Measurements from ENCODE around the gene IRAK3. TPM values are rescaled to one million over a fixed set of nuclear protein-coding genes. Genes with fewer than 3 reads are reported as not detected.
"Not testable (repeated sequence)": the region's sequence is repeated elsewhere in the genome, so short reads cannot be mapped to it uniquely, and the experiment has no call there.

The IRAK3 gene
- total RNA-seq, 1 donor from 2014 or later, result 0.91 TPM

DNA sequence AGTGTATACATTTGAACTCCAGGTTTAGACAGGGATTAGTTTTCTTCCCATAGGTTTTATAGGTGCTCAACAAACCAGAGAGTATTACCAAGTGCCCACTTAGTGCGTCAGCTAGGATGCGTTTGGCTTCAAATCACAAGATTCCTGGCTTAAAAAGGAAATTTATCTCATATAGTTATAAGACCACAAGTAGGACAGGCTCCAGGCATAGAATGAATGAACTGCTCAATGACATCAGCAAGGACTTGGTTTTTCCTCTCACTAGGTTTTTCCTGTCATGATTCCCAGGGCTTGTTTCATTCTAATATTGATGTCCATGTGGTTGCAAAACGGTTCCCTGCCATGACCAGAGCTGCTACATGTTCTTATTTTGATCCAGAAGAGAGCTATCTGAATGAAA, 6.1 kb upstream of the IRAK3 start:
- Mint-ChIP-seq H3K27ac (no peak overlapping the region), H3K9me3 (peaks cover 7% of the 10 kb centered on the region), H3K4me3 (ENCODE audit: low read depth) (no peak overlapping the region), H3K27me3 (ENCODE audit: low read depth) (peaks cover 52% of the 10 kb centered on the region), H3K4me1 (ENCODE audit: low read depth) (peaks cover 3% of the 10 kb centered on the region), H3K36me3 (ENCODE audit: low read depth) (no peaks in the 10 kb centered on the region)
- intact Hi-C loops (cut with micrococcal nuclease), result no loop called here
- no peak for DNase-seq (ENCODE audit: low spot score)

DNA sequence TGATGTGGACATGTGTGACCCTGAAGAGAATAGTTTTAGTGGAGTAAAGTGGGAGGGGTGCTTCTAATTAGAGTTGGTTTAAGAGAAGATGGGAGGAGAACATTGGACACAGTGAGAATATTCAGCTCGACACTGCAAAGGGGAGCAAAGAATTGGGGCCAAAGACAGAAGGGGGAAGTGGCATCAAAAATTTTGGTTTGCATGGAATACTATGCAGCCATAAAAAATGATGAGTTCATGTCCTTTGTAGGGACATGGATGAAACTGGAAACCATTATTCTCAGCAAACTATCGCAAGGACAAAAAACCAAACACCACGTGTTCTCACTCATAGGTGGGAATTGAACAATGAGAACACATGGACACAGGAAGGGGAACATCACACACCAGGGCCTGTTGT, 4.2 kb upstream of the IRAK3 start:
- H3K27me3 Mint-ChIP-seq (ENCODE audit: low read depth), result peaks cover 44% of the 10 kb centered on the region
- intact Hi-C loops (cut with micrococcal nuclease); H3K4me3 Mint-ChIP-seq (ENCODE audit: low read depth); H3K36me3 Mint-ChIP-seq (ENCODE audit: low read depth); DNase-seq (ENCODE audit: low spot score); H3K4me1 Mint-ChIP-seq (ENCODE audit: low read depth); H3K9me3 Mint-ChIP-seq; H3K27ac Mint-ChIP-seq: not testable (repeated sequence)

DNA sequence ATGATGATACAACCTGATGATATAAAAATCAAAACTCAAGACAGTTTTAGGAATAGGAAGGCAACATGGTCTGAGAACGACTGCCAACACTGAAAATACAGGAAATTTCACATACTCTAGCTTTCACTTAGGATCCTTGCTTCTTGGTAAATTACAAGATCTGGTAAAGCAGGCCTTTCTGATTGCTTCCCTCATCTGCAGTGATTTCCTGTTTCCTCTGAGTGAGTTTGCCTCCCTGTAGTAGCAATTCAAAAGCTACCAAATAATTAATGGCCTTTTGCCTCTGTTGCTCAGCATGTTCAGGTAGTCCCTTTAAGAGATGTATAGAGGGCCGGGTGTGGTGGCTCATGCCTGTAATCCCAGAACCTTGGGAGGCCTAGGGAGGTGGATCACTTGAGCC, 2.0 kb upstream of the IRAK3 start:
- H3K27me3 Mint-ChIP-seq (ENCODE audit: low read depth), result peaks cover 61% of the 10 kb centered on the region

DNA sequence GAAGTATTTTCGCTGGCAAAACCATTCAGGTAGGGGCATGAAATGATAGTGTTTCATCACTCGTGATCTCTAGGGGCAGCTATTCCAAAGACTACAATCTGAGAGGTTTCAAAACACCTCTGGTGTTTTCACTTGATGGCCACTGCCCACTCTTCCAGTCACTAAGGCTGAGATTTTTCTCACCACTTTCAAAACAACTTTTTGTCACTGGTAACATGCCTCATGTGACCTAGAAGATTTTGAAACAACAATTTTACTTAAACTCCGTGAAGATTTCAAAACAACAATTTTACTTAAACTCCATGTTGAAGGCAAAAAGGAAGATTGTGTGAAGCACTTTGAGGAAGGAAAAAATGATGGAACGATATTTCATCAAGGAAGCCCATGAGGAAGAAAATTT, 1.2 kb upstream of the IRAK3 start:
- intact Hi-C loops (cut with micrococcal nuclease), result no loop called here

More for the DNA sequence above, 2.0 kb upstream of the IRAK3 start:
- Mint-ChIP-seq H3K4me3 (ENCODE audit: low read depth) (no peak overlapping the region), H3K4me1 (ENCODE audit: low read depth) (peaks cover 5% of the 10 kb centered on the region), H3K27ac (no peak overlapping the region), H3K9me3 (peaks cover 7% of the 10 kb centered on the region), H3K36me3 (ENCODE audit: low read depth) (no peaks in the 10 kb centered on the region)
- intact Hi-C loops (cut with micrococcal nuclease), result no loop called here
- DNase-seq (ENCODE audit: low spot score), result no peak

DNA sequence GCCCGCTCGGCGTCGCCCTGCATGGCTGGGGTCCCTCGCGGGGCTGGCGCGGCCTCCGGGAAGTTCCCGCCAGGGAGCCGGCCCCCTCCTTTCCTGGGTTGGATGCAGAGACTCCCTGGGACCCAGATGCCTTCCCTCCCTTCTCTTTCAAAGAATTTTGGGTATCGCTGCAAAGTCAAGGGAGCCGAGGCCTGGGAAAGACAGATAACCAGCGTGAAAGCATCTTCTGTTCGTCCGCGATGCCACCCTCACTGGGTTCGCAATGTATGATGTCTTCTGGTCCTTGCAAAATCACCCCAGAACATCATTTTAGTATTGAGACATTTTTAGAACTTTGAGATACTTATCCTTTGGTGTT, 451 bp downstream of the IRAK3 start:
- no peak for DNase-seq (ENCODE audit: low spot score)
- peaks cover 5% of the 10 kb centered on the region for H3K4me1 Mint-ChIP-seq (ENCODE audit: low read depth)
- peaks cover 4% of the 10 kb centered on the region for H3K9me3 Mint-ChIP-seq
- peaks cover 51% of the 10 kb centered on the region for H3K27me3 Mint-ChIP-seq (ENCODE audit: low read depth)
- peak overlapping the region; percentile 26 for H3K4me3 Mint-ChIP-seq (ENCODE audit: low read depth)
- no peaks in the 10 kb centered on the region for H3K36me3 Mint-ChIP-seq (ENCODE audit: low read depth)
- intact Hi-C loops (cut with micrococcal nuclease), result no loop called here
- H3K27ac Mint-ChIP-seq, result no peak overlapping the region

More for the DNA sequence above, 1.2 kb upstream of the IRAK3 start:
- peaks cover 54% of the 10 kb centered on the region for H3K27me3 Mint-ChIP-seq (ENCODE audit: low read depth)
- H3K4me1 Mint-ChIP-seq (ENCODE audit: low read depth), result peaks cover 5% of the 10 kb centered on the region
- H3K9me3 Mint-ChIP-seq, result peaks cover 7% of the 10 kb centered on the region
- DNase-seq (ENCODE audit: low spot score), result no peak
- peak overlapping the region; percentile 71 for H3K4me3 Mint-ChIP-seq (ENCODE audit: low read depth)
- no peak overlapping the region for H3K27ac Mint-ChIP-seq
- H3K36me3 Mint-ChIP-seq (ENCODE audit: low read depth), result no peaks in the 10 kb centered on the region

DNA sequence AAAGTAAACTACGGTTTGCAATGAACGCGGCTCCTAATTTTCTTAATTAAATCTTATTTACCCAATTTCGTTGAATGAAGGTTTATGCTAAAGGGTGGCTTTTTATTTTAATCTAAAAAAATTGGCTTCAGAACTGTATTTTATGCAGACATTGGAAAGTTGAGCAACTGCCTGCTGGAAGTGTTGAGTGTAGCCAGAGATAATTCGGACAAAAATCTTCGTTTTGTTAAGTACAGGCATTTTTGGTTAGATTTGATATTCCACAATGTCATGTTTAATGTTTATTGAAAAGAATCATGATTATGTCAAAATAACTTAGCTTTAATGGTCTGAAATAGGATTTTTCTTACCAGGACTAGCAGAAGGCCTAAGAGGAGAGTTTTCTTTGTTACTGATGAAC, 875 bp downstream of the IRAK3 start:
- Mint-ChIP-seq H3K4me1 (ENCODE audit: low read depth) (peaks cover 5% of the 10 kb centered on the region), H3K36me3 (ENCODE audit: low read depth) (no peaks in the 10 kb centered on the region), H3K9me3 (peaks cover under 1% of the 10 kb centered on the region), H3K27me3 (ENCODE audit: low read depth) (peaks cover 50% of the 10 kb centered on the region), H3K4me3 (ENCODE audit: low read depth) (no peak overlapping the region), H3K27ac (no peak overlapping the region)
- no peak for DNase-seq (ENCODE audit: low spot score)
- intact Hi-C loops (cut with micrococcal nuclease), result no loop called here

DNA sequence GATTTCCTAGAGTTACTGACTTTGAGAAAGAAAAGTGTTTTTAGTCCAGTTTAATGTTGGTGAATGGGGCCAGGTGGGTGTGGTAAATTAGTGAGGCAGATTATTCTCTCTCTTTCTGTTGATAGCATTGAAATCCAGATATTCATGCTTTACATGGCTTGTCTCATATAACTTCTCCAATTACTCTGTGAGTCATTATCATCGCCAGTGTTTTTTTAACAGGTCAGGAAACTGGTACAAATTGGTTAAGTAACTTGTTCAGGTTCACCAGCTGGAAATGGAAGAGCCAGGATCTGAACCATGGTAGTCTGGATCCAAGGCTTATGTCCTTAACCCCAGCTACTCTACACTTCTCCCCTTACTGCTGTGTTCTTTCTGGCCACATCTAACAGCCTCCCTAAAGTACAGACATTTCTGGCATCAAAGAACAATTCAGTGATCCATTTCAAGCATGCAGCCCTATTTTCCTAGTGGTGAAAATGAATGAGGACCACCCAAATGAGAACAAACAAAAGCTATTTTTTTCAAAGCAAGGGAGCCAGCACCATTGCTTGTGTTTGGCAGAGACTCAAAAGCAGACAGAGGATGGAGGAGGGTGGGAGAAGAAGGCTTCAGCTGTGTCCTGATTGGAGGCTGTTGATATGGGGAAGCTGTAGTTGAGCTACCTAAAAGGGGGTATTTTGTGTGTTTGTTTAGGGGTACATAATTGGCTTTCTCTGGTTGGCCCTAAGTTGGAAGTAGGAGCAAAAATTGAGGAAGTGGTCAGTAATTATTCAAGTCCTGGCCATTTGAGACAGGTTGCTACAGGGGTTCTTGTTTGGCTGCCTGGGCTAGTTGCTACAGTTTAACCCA, 1.7 kb downstream of the IRAK3 start:
- H3K4me3 Mint-ChIP-seq (ENCODE audit: low read depth), result peak overlapping the region; percentile 9
- intact Hi-C loops (cut with micrococcal nuclease), result no loop called here
- DNase-seq (ENCODE audit: low spot score), result no peak
- H3K36me3 Mint-ChIP-seq (ENCODE audit: low read depth), result no peaks in the 10 kb centered on the region
- no peaks in the 10 kb centered on the region for H3K9me3 Mint-ChIP-seq
- peaks cover 52% of the 10 kb centered on the region for H3K27me3 Mint-ChIP-seq (ENCODE audit: low read depth)
- peaks cover 5% of the 10 kb centered on the region for H3K4me1 Mint-ChIP-seq (ENCODE audit: low read depth)
- no peak overlapping the region for H3K27ac Mint-ChIP-seq

DNA sequence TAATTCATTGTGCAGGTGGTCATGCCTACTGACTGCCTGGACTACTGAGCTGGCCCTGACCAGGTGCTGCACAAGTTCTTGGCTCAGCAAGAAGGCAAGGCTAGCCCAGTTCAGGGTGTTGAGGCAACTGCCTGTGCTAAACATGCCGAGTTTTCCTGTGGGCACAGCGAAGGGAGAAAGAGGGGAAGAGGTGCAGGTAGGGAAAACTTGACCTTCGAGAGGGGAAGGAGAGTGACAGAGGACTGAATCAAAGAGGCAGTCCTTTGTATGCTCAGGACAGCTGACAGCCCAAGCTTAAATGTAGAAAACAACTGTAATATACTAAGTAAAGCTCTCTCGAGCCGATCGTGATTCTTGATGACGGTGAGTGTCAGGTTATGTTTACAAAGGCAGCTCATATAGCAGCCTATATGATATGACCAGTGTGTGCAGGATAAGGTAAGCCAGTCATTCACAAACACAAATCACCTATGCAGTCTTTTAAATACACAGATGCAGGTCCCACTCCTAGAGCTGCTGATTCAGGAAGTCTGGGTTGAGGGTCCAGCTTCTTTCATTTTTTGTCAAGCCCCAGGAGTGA, 2.6 kb downstream of the IRAK3 start:
- Mint-ChIP-seq H3K9me3 (no peaks in the 10 kb centered on the region), H3K4me3 (ENCODE audit: low read depth) (no peak overlapping the region), H3K27me3 (ENCODE audit: low read depth) (peaks cover 48% of the 10 kb centered on the region), H3K4me1 (ENCODE audit: low read depth) (peaks cover 5% of the 10 kb centered on the region), H3K27ac (no peak overlapping the region), H3K36me3 (ENCODE audit: low read depth) (no peaks in the 10 kb centered on the region)
- no peak for DNase-seq (ENCODE audit: low spot score)
- intact Hi-C loops (cut with micrococcal nuclease), result no loop called here

DNA sequence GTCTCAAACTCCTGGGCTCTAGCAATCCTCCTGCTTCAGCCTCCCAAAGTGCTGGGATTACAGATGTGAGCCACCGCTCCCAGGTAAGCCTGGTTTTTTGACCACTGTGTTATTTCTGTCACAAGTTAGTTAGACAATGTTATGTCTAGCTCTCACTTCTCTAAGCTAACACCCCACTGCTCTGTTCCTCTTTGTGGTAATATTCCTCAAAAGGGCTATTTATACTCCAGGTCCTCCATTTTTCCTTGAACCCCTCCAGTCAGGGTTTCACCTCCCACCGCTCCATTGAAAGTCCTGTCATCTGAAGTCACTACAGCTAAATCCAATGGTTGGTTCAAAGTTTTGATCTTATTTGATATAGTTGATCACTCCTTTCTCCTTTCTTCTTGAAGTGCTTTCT, 5.1 kb downstream of the IRAK3 start:
- no peak for DNase-seq (ENCODE audit: low spot score)

DNA sequence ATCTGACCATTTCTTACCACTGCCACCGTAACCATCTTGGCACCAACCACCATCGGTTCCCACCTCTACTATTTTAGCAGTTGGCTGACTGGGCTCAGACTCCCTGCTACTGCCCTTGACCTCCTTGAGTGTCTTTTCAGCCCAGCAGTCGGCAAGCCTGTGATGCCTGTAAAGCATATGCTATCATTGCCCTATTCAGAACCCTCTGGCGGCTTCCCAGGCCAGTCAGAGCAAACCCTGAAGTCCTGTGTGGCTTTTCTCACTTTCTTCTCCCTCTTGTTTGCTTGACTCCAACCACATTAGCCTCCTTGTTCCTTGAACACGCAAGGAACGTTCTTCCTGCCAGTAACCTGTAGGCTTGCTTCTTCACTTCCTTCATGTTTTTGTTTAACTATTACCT, 6.2 kb downstream of the IRAK3 start:
- Mint-ChIP-seq H3K36me3 (ENCODE audit: low read depth) (peaks cover 2% of the 10 kb centered on the region), H3K27ac (no peak overlapping the region), H3K4me3 (ENCODE audit: low read depth) (no peak overlapping the region), H3K4me1 (ENCODE audit: low read depth) (peaks cover 3% of the 10 kb centered on the region), H3K27me3 (ENCODE audit: low read depth) (peaks cover 37% of the 10 kb centered on the region), H3K9me3 (peaks cover 5% of the 10 kb centered on the region)
- intact Hi-C loops (cut with micrococcal nuclease), result no loop called here
- DNase-seq (ENCODE audit: low spot score), result no peak

More for the DNA sequence above, 5.1 kb downstream of the IRAK3 start:
- Mint-ChIP-seq H3K9me3 (no peaks in the 10 kb centered on the region), H3K4me1 (ENCODE audit: low read depth) (peaks cover 3% of the 10 kb centered on the region), H3K27me3 (ENCODE audit: low read depth) (peaks cover 41% of the 10 kb centered on the region), H3K4me3 (ENCODE audit: low read depth) (no peak overlapping the region), H3K36me3 (ENCODE audit: low read depth) (peaks cover 2% of the 10 kb centered on the region), H3K27ac (no peak overlapping the region)
- intact Hi-C loops (cut with micrococcal nuclease), result no loop called here

DNA sequence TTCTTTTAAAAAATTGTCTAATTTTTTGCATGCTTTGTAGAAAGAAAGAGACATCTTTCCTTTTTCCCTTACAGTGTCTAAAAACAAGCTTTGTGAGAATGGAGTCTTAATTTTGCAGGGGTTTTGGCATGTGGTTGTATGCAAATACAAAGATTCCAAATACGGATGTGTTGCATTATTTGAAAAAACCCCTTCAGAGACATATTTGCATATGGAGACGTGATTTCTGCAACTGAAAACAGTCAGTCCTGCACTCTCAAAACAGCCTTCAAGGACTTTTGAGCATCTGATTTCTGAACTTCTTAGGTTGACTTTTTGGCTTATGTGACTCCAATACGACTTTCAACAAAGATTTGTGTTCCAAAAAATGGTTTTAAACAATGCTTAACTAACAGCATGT, 7.8 kb downstream of the IRAK3 start:
- H3K27me3 Mint-ChIP-seq (ENCODE audit: low read depth), result peaks cover 26% of the 10 kb centered on the region
- no peak overlapping the region for H3K27ac Mint-ChIP-seq
- peaks cover 4% of the 10 kb centered on the region for H3K36me3 Mint-ChIP-seq (ENCODE audit: low read depth)
- intact Hi-C loops (cut with micrococcal nuclease), result no loop called here
- peaks cover 8% of the 10 kb centered on the region for H3K9me3 Mint-ChIP-seq
- H3K4me3 Mint-ChIP-seq (ENCODE audit: low read depth), result no peak overlapping the region
- H3K4me1 Mint-ChIP-seq (ENCODE audit: low read depth), result peaks cover 3% of the 10 kb centered on the region
- DNase-seq (ENCODE audit: low spot score), result no peak

DNA sequence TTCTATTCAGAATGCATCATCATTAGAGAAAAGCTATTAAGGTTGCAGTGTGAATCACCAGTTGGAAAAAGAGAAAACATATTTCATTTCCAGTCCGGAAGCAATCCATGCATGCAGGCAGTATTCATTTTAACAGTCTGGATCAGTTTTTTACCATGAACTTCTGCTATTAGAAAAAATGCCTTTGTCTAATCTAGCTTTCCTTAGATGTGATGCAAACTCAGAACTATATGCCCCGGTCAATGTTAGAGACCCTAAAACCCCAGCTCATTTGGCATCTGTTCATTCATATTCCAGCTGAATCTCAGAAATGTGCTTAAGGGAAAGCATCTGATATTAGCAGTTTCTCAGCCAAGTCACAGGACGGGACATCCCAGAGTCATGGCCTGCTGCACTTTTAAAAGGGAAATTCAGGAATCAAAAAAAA, 8.5 kb downstream of the IRAK3 start:
- Mint-ChIP-seq H3K4me1 (ENCODE audit: low read depth) (peaks cover 3% of the 10 kb centered on the region), H3K4me3 (ENCODE audit: low read depth) (no peak overlapping the region), H3K27ac (no peak overlapping the region), H3K36me3 (ENCODE audit: low read depth) (peaks cover 4% of the 10 kb centered on the region), H3K27me3 (ENCODE audit: low read depth) (peaks cover 26% of the 10 kb centered on the region), H3K9me3 (peaks cover 8% of the 10 kb centered on the region)
- no peak for DNase-seq (ENCODE audit: low spot score)
- intact Hi-C loops (cut with micrococcal nuclease), result no loop called here

DNA sequence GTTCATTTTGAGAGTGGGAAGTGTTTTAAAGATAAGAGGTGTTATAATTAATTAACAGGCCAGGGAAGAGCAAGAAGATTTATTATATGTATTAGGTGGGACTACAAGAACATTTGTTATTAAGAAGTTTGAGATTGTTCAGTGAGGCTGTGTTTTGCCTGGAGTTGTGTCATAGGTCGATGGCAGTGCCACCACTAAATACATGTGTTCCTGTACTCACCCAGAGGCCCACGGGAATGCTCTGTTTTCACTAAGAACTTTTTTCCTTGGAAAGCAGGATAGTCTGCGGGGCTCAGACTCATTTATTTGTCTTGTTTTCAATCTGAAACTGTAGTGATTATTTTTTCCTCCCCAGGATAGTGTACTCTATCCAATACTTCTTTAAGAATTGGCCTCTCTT, 10.1 kb downstream of the IRAK3 start:
- peaks cover 4% of the 10 kb centered on the region for H3K36me3 Mint-ChIP-seq (ENCODE audit: low read depth)
- peaks cover 8% of the 10 kb centered on the region for H3K9me3 Mint-ChIP-seq
- DNase-seq (ENCODE audit: low spot score), result no peak
- no peak overlapping the region for H3K27ac Mint-ChIP-seq
- peaks cover 20% of the 10 kb centered on the region for H3K27me3 Mint-ChIP-seq (ENCODE audit: low read depth)
- intact Hi-C loops (cut with micrococcal nuclease), result no loop called here
- no peak overlapping the region for H3K4me3 Mint-ChIP-seq (ENCODE audit: low read depth)
- H3K4me1 Mint-ChIP-seq (ENCODE audit: low read depth), result peaks cover 12% of the 10 kb centered on the region
